AG09319 (cell line): Measurements from ENCODE around the gene SLC46A2.

Experiments
- DNase-seq: peaks from one replicate; pipeline ENCODE4 v3.0.0-alpha.2; 2010; ENCODE audit warnings: low read depth; ENCODE audit errors: extremely low read depth
- TF ChIP-seq, protein P1 (sequence below): IDR thresholded peaks from 2 replicates; pipeline ENCODE4 v1.5.1; 2011; ENCODE audit warnings: low read depth, mild to moderate bottlenecking, inconsistent platforms, low read length, moderate library complexity

Gene SLC46A2

DNA sequence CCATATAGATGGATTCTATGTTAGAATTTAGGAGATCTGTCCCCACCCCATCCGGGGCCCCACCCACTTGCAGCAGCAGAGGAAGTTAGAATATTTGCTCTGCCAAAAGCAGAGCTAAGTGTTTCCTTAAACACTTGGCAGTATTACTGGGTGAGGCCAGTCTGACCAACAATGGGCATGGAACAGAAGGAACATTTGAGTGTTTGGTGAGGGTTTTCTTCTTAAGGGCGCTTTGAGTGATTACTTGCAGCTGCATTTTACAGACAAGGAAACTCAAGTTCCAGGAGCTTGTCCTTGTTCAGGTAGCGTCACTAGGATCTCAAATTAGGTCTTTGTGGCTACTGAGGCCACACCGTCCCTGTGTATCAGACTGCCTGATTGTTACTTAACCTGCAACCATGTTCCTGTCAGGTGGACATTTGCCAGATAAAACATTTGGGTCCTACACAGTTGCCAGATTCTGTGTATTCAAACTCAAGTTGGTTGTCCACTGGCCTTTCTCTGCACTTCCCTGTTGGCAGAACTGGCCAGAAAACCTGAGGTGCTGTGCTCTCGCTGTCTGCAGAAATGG is 59.3 kb downstream of the SLC46A2 start:
- TF ChIP-seq, protein P1, sequence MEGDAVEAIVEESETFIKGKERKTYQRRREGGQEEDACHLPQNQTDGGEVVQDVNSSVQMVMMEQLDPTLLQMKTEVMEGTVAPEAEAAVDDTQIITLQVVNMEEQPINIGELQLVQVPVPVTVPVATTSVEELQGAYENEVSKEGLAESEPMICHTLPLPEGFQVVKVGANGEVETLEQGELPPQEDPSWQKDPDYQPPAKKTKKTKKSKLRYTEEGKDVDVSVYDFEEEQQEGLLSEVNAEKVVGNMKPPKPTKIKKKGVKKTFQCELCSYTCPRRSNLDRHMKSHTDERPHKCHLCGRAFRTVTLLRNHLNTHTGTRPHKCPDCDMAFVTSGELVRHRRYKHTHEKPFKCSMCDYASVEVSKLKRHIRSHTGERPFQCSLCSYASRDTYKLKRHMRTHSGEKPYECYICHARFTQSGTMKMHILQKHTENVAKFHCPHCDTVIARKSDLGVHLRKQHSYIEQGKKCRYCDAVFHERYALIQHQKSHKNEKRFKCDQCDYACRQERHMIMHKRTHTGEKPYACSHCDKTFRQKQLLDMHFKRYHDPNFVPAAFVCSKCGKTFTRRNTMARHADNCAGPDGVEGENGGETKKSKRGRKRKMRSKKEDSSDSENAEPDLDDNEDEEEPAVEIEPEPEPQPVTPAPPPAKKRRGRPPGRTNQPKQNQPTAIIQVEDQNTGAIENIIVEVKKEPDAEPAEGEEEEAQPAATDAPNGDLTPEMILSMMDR: no peak
- DNase-seq: no peak
